GM12873 (cell line): ENCODE measurements around the gene ELMO1.

Experiments used
- CTCF ChIP-seq: IDR thresholded peaks from 2 replicates; pipeline ENCODE4 v1.5.1; 2012; ENCODE audit warnings: low read depth, mild to moderate bottlenecking, moderate library complexity, low read length, control low read depth; ENCODE audit not compliant: insufficient read depth; ENCODE audit errors: missing control alignments

ELMO1 gene

GRCh38 chr7:37414352-37414983 lies 34.2 kb downstream of the ELMO1 start:
- no peak for TF ChIP-seq CTCF

- no peak for TF ChIP-seq CTCF
Measured at GRCh38 chr7:37411444-37412034, 37.1 kb downstream of the ELMO1 start.

GRCh38 chr7:37410305-37411229 lies 38.1 kb downstream of the ELMO1 start:
- TF ChIP-seq CTCF: no peak

- TF ChIP-seq CTCF: no peak
Measured at GRCh38 chr7:37409461-37409860, 39.2 kb downstream of the ELMO1 start.

- TF ChIP-seq CTCF: no peak
Measured at GRCh38 chr7:37408291-37409228, 40.1 kb downstream of the ELMO1 start.

GRCh38 chr7:37405603-37406122 lies 43.0 kb downstream of the ELMO1 start:
- TF ChIP-seq CTCF: no peak

- TF ChIP-seq CTCF: no peak
Measured at GRCh38 chr7:37405128-37405527, 43.5 kb downstream of the ELMO1 start.
